OCI-LY3 (cell line): Measurements from ENCODE around the gene BHLHE23.

Source experiments
- EZH2phosphoT487 ChIP-seq: fragments of 200-600 bp; shearing (Covaris generic); IDR thresholded peaks from 2 replicates; pipeline ENCODE4 v1.6.1; 2018; ENCODE audit warnings: antibody characterized with exemption, mixed run types, low read depth
- TF ChIP-seq, protein P1 (sequence below): fragments of 200-600, 300-600 bp; sonication (generic); IDR thresholded peaks from 2 replicates; pipeline ENCODE4 v1.5.1; 2014; ENCODE audit warnings: antibody characterized with exemption, low read length, low read depth

DNA sequence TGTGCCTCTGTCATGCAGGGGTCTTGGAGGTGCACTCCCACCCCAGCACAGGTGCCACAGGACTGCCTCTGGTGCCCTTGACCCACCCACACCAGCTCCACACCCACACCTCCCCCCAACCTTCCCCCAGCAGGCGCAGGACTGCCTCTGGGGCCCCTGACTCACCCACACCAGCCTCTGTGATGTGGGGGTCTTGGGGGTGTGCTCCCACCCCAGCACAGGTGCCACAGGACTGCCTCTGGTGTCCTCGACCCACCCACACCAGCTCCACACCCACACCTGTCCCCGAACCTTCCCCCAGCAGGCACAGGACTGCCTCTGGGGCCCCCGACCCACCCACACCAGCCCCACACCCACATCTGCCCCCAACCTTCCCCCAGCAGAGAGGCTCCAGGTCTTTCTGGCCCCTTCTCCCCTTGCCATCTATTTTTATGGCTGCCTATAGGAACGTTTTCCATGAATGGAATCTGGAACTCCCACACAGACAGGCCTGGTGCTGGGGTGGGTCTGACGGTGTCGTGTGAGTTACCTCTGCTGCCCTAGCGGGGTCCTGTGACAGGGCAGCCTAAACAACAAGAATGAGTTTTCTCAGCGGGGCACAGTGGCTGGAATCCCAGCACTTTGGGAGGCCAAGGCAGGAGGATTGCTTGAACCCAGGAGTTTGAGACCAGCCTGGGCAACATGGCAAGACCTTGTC lies 30.8 kb downstream of the BHLHE23 start:
- TF ChIP-seq, protein P1, sequence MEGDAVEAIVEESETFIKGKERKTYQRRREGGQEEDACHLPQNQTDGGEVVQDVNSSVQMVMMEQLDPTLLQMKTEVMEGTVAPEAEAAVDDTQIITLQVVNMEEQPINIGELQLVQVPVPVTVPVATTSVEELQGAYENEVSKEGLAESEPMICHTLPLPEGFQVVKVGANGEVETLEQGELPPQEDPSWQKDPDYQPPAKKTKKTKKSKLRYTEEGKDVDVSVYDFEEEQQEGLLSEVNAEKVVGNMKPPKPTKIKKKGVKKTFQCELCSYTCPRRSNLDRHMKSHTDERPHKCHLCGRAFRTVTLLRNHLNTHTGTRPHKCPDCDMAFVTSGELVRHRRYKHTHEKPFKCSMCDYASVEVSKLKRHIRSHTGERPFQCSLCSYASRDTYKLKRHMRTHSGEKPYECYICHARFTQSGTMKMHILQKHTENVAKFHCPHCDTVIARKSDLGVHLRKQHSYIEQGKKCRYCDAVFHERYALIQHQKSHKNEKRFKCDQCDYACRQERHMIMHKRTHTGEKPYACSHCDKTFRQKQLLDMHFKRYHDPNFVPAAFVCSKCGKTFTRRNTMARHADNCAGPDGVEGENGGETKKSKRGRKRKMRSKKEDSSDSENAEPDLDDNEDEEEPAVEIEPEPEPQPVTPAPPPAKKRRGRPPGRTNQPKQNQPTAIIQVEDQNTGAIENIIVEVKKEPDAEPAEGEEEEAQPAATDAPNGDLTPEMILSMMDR, result no peak
- no peak for TF ChIP-seq EZH2phosphoT487
